ENCODE measurements around the gene PDE4C. TPM values are rescaled to one million over a fixed set of nuclear protein-coding genes. Genes with fewer than 3 reads are reported as not detected.

The PDE4C gene
- total and polyA plus RNA-seq, 9 of the 15 experiments (the other 6 are each of a cell fraction or from before 2014, with no cell fraction given), result 0.04 to 0.91 (median 0.20) TPM; not detected in 1

- peak; percentile 82 for TF ChIP-seq ZNF407 (IDR thresholded peaks at IDR 0.05; ENCODE audit: low read depth)
- TF ChIP-seq DPF2 (IDR thresholded peaks at IDR 0.05), result peak; percentile 27; the same call in 1 of the 2 replicates
- no peak for TF ChIP-seq CC2D1A (IDR thresholded peaks at IDR 0.05)
- TF ChIP-seq ETV6 (IDR thresholded peaks at IDR 0.05; ENCODE audit: borderline replicate concordance in 1 of 2, low read depth in 2 of 2, low read length in 1 of 2), result no peak
- TF ChIP-seq ETV6 (CRISPR knock-in tag; IDR thresholded peaks at IDR 0.05; ENCODE audit: borderline replicate concordance), result no peak
- TF ChIP-seq CGGBP1 (CRISPR knock-in tag; IDR thresholded peaks at IDR 0.05), result no peak
- no peak for TF ChIP-seq ZNF644 (tag; IDR thresholded peaks at IDR 0.05; ENCODE audit: low read depth)
- TF ChIP-seq PTRF (tag; IDR thresholded peaks at IDR 0.05), result no peak
- TF ChIP-seq ZNF217 (CRISPR knock-in tag; IDR thresholded peaks at IDR 0.05), result no peak
- no peak for TF ChIP-seq RBBP5 (IDR thresholded peaks at IDR 0.05; ENCODE audit: borderline replicate concordance, insufficient read depth, low read length, poor library complexity, severe bottlenecking)
- no peak for TF ChIP-seq ZNF583 (CRISPR knock-in tag; IDR thresholded peaks at IDR 0.05)
- 0 out of 2 replicates have a peak, but pooled peaks have one; percentile 60 for TF ChIP-seq SMAD3 (CRISPR knock-in tag; conservative IDR thresholded peaks at IDR 0.05)
- TF ChIP-seq MAZ (CRISPR knock-in tag; conservative IDR thresholded peaks at IDR 0.05 in 1 of 2, IDR thresholded peaks at IDR 0.05 in 1 of 2), result peak in 1 of 2 experiments; percentile 54; a peak in 1 of 4 replicates
- TF ChIP-seq XRCC3 (IDR thresholded peaks at IDR 0.05), result no peak
- TF ChIP-seq ZNF431 (CRISPR knock-in tag; IDR thresholded peaks at IDR 0.05), result no peak
- peak; percentile 16; the same call in 1 of the 2 replicates for TF ChIP-seq HEY1 (CRISPR knock-in tag; IDR thresholded peaks at IDR 0.05; ENCODE audit: borderline replicate concordance)
- TF ChIP-seq CXXC5 (CRISPR knock-in tag; IDR thresholded peaks at IDR 0.05), result no peak
- no peak for TF ChIP-seq SPI1 (IDR thresholded peaks at IDR 0.05; ENCODE audit: borderline replicate concordance, low read depth, low read length)
Measured at GRCh38 chr19:18204394-18205199, 21.6 kb downstream of the PDE4C start (continued).
